Measurements from ENCODE around the gene CRCP. TPM values are rescaled to one million over a fixed set of nuclear protein-coding genes. Genes with fewer than 3 reads are reported as not detected.

CRCP gene
- total and polyA plus RNA-seq, 4 donors: 18.9 to 43.0 (median 32.4) TPM

- H3K27ac ChIP-seq (ENCODE audit: low read depth in 1 of 2, low read length in 1 of 2): no peak overlapping the region
- no peak overlapping the region for H3K9ac ChIP-seq (ENCODE audit: insufficient read depth in 1 of 2, low read length in 2 of 2)
- H3K9me3 ChIP-seq (ENCODE audit: control insufficient read depth in 4 of 4, insufficient read depth in 3 of 4, low read length in 3 of 4): no peaks in the 10 kb centered on the region
- 28 to 73% methylated on average over 4 of the region's 4 CpGs for WGBS, 2 donors
- no peaks in the 10 kb centered on the region for H3K27me3 ChIP-seq (ENCODE audit: control insufficient read depth in 3 of 3, insufficient read depth in 3 of 3, low read length in 2 of 3)
- TF ChIP-seq, protein P1, sequence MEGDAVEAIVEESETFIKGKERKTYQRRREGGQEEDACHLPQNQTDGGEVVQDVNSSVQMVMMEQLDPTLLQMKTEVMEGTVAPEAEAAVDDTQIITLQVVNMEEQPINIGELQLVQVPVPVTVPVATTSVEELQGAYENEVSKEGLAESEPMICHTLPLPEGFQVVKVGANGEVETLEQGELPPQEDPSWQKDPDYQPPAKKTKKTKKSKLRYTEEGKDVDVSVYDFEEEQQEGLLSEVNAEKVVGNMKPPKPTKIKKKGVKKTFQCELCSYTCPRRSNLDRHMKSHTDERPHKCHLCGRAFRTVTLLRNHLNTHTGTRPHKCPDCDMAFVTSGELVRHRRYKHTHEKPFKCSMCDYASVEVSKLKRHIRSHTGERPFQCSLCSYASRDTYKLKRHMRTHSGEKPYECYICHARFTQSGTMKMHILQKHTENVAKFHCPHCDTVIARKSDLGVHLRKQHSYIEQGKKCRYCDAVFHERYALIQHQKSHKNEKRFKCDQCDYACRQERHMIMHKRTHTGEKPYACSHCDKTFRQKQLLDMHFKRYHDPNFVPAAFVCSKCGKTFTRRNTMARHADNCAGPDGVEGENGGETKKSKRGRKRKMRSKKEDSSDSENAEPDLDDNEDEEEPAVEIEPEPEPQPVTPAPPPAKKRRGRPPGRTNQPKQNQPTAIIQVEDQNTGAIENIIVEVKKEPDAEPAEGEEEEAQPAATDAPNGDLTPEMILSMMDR (IDR thresholded peaks at IDR 0.05; ENCODE audit: control extremely low read depth, extremely low read depth): peak; percentile 32
- peak; percentile 86 to 93 (median 93) for DNase-seq
- peaks cover 3 to 29% (median 10%) of the 10 kb centered on the region in 4 donors for H3K36me3 ChIP-seq (ENCODE audit: control insufficient read depth in 4 of 4, insufficient read depth in 4 of 4, low read length in 4 of 4)
- ATAC-seq (ENCODE audit: insufficient read depth, low FRiP score): no peak
- H3K4me1 ChIP-seq (ENCODE audit: control insufficient read depth in 5 of 5, insufficient read depth in 5 of 5, low read length in 5 of 5): peaks cover 0 to 38% (median 14%) of the 10 kb centered on the region in 5 donors
- H3K4me3 ChIP-seq: no peak overlapping the region
Observed at GRCh38 chr7:66140924-66141323, 26.3 kb downstream of the CRCP start.

GRCh38 chr7:66142334-66142733, 27.7 kb downstream of the CRCP start:
- H3K9ac ChIP-seq (ENCODE audit: insufficient read depth in 1 of 2, low read length in 2 of 2): no peak overlapping the region
- H3K27me3 ChIP-seq (ENCODE audit: control insufficient read depth in 3 of 3, insufficient read depth in 3 of 3, low read length in 2 of 3): no peaks in the 10 kb centered on the region
- DNase-seq: no peak
- no peaks in the 10 kb centered on the region for H3K9me3 ChIP-seq (ENCODE audit: control insufficient read depth in 4 of 4, insufficient read depth in 3 of 4, low read length in 3 of 4)
- ATAC-seq (ENCODE audit: insufficient read depth, low FRiP score): no peak
- H3K4me1 ChIP-seq (ENCODE audit: control insufficient read depth in 5 of 5, insufficient read depth in 5 of 5, low read length in 5 of 5): peaks cover 0 to 48% (median 16%) of the 10 kb centered on the region in 5 donors
- 82 to 86% methylated on average over 3 of the region's 3 CpGs for WGBS, 2 donors
- TF ChIP-seq, protein P1 (IDR thresholded peaks at IDR 0.05; ENCODE audit: control extremely low read depth, extremely low read depth): no peak
- no peak overlapping the region for H3K27ac ChIP-seq (ENCODE audit: low read depth in 1 of 2, low read length in 1 of 2)
- H3K4me3 ChIP-seq: no peak overlapping the region
- H3K36me3 ChIP-seq (ENCODE audit: control insufficient read depth in 4 of 4, insufficient read depth in 4 of 4, low read length in 4 of 4): peaks cover 3 to 28% (median 7%) of the 10 kb centered on the region in 4 donors

DNA sequence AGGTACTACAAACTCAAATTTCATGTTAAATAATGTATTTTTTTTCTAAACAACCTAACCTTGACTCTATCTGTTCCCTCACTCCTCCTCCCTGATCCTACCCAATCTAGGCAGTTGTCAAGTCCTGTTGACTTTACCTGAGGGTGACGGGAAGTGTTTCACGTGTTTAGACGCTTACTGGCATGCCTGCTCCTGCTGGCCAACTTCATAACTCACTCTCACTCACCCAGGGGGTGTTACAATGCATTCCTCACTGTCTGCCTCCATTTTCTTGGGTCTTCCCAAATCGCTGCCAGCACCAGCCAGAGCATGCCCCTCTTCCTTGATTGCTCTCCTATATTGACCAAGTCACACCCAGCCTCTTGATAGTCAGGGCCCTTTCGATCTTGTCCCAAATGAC, 28.3 kb downstream of the CRCP start:
- no peaks in the 10 kb centered on the region for H3K9me3 ChIP-seq (ENCODE audit: control insufficient read depth in 4 of 4, insufficient read depth in 3 of 4, low read length in 3 of 4)
- TF ChIP-seq, protein P1 (IDR thresholded peaks at IDR 0.05; ENCODE audit: control extremely low read depth, extremely low read depth): no peak
- H3K27me3 ChIP-seq (ENCODE audit: control insufficient read depth in 3 of 3, insufficient read depth in 3 of 3, low read length in 2 of 3): no peaks in the 10 kb centered on the region
- H3K9ac ChIP-seq (ENCODE audit: insufficient read depth in 1 of 2, low read length in 2 of 2): no peak overlapping the region
- DNase-seq (no peak), ATAC-seq (ENCODE audit: insufficient read depth, low FRiP score) (no peak)
- H3K4me3 ChIP-seq: no peak overlapping the region
- H3K36me3 ChIP-seq (ENCODE audit: control insufficient read depth in 4 of 4, insufficient read depth in 4 of 4, low read length in 4 of 4): peaks cover 5 to 28% (median 8%) of the 10 kb centered on the region in 4 donors
- 57 to 78% methylated on average over 5 of the region's 5 CpGs for WGBS, 2 donors
- H3K27ac ChIP-seq (ENCODE audit: low read depth in 1 of 2, low read length in 1 of 2): no peak overlapping the region
- H3K4me1 ChIP-seq (ENCODE audit: control insufficient read depth in 5 of 5, insufficient read depth in 5 of 5, low read length in 5 of 5): peaks cover 0 to 48% (median 16%) of the 10 kb centered on the region in 5 donors

DNA sequence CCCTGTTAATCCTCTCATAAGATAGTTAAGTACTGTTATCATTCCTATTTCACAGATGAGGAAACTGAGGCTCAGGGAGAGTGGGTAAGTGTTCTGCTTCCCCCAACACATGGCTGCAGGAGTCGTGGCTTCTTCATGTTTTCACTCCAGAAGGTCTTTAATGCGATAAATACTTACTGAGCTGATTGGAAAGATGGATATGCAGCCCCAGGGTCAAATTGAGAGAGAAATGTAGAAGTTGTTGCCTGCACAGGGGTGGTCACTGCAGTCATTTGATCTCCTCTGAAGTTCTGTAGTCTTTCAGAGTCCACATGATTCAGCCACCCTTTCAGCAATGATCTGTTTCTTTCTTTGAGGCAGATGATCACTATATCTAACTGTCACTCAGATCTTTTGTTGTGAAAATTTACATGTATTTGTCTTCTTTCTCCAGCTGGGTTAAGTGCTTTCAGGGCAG, 29.3 kb downstream of the CRCP start:
- H3K9ac ChIP-seq (ENCODE audit: insufficient read depth in 1 of 2, low read length in 2 of 2): no peak overlapping the region
- TF ChIP-seq, protein P1 (IDR thresholded peaks at IDR 0.05; ENCODE audit: control extremely low read depth, extremely low read depth): no peak
- no peak overlapping the region for H3K4me3 ChIP-seq
- H3K27me3 ChIP-seq (ENCODE audit: control insufficient read depth in 3 of 3, insufficient read depth in 3 of 3, low read length in 2 of 3): no peaks in the 10 kb centered on the region
- peaks cover 5 to 28% (median 8%) of the 10 kb centered on the region in 4 donors for H3K36me3 ChIP-seq (ENCODE audit: control insufficient read depth in 4 of 4, insufficient read depth in 4 of 4, low read length in 4 of 4)
- no peak overlapping the region for H3K27ac ChIP-seq (ENCODE audit: low read depth in 1 of 2, low read length in 1 of 2)
- ATAC-seq (ENCODE audit: insufficient read depth, low FRiP score) (no peak), DNase-seq (no peak)
- no peaks in the 10 kb centered on the region for H3K9me3 ChIP-seq (ENCODE audit: control insufficient read depth in 4 of 4, insufficient read depth in 3 of 4, low read length in 3 of 4)
- H3K4me1 ChIP-seq (ENCODE audit: control insufficient read depth in 5 of 5, insufficient read depth in 5 of 5, low read length in 5 of 5): peaks cover 0 to 48% (median 16%) of the 10 kb centered on the region in 5 donors
- WGBS, 2 donors: 96 to 100% methylated on average over 2 of the region's 2 CpGs
